PC-9 (cell line): ENCODE measurements around the gene PDE3A.

Source experiments
- CTCF ChIP-seq: fragments of 200-600 bp; sonication (generic); conservative IDR thresholded peaks from 2 replicates; pipeline ENCODE4 v1.6.1; 2017; ENCODE audit warnings: mixed run types, antibody characterized with exemption, mild to moderate bottlenecking, moderate library complexity
- EZH2 ChIP-seq: fragments of 200-600 bp; sonication (generic); IDR thresholded peaks from 2 replicates; pipeline ENCODE4 v1.8.0; 2017; ENCODE audit warnings: antibody characterized with exemption, low read depth

DNA sequence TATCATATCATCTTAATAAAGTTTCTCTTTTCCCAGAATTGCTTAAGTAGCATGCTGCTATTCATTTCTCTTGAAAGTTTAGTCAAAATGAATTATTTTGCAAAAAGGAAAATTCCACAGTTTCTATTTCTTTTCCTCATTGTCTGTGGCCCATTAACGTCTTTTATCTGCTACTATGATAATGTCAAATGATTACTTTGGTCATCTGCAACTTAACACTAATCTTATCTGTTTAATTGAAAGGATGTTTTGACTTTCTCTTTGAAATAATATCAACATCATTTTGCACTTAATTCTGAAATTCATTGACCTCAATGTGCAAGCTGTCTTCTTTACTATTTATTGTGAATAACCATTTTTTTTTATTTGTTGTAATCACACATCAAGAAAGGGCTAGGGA is 180.3 kb downstream of the PDE3A start:
- TF ChIP-seq EZH2 = no peak
- no peak for TF ChIP-seq CTCF
